GM12891 (cell line): Measurements from ENCODE around the gene MOGAT1.

Experiments
- POLR2A ChIP-seq: IDR thresholded peaks from 2 replicates; pipeline ENCODE4 v1.6.1; 2011; ENCODE audit warnings: low read depth, low read length, control low read depth
- POLR2AphosphoS5 ChIP-seq: IDR thresholded peaks from 2 replicates; pipeline ENCODE4 v1.6.1; 2011; ENCODE audit warnings: low read depth, low read length, control low read depth
- TAF1 ChIP-seq: IDR thresholded peaks from 2 replicates; pipeline ENCODE4 v1.6.1; 2011; ENCODE audit warnings: low read depth, low read length, control low read depth

GRCh38 chr2:222751238-222751637, 79.8 kb downstream of the MOGAT1 start:
- TF ChIP-seq POLR2A, result no peak
- TF ChIP-seq TAF1, result no peak
- TF ChIP-seq POLR2AphosphoS5, result no peak
